GM18858 (cell line): ENCODE results near the gene P2RX1.

Experiments used
- ATAC-seq: cut with Tn5 transposase; IDR thresholded peaks from one replicate; pipeline ENCODE4 v1.9.1; 2021; ENCODE audit not compliant: unreplicated experiment

Gene P2RX1

DNA sequence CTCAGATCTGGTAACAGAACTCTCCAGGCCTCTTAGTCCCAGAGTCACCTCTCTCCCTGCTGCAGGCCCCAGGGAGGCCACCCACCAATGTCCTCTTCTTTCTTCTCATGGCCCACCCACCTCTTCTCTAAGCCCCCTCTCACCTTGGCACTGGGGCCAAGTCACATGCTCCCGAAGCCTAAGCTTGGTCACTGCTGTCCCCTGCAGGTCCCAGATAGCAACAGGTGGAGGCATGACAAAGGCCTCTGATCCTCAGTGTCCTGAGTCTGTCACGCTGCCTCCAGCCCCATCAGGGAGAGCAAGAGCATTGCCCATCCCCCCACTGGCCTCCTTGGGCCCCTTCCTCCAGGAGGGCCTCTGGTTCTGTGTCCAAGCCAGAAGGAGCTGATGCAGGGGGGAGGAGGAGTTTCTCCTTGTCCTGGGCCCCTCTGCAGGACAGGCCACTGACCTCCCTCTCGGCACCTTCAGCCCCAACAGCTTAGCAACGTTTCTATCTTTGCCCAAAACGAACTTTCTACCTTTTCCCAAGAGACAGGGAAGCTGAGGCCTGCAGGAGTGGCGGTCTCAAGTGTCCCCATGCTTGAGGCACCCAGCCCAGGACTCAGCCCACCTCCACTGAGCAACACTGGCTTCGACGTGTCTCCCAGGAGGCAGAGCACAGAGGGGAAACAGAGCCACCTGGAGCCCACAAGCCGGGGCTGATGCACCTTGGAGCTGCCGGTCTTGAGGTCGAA lies 8.6 kb downstream of the P2RX1 start:
- no peak for ATAC-seq

DNA sequence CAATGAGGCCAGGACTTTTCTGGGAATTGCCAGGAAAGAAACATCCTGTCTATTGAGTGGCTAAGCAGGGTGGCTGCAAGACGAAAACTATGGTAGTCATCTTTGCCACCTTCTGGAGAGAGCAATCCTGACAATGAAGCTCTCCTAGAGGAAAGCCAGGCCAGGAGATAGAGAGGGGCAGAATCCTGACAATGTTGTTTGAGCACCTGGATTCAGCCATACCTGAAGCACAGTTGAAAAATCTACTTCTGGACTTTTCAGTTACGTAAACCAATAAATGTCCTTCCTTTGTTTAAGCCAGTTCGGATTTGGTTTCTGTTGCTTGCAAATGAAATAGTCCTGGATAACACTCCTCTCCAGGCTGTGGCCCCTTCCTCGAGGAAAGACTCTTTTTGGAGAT lies 9.4 kb downstream of the P2RX1 start:
- no peak for ATAC-seq

DNA sequence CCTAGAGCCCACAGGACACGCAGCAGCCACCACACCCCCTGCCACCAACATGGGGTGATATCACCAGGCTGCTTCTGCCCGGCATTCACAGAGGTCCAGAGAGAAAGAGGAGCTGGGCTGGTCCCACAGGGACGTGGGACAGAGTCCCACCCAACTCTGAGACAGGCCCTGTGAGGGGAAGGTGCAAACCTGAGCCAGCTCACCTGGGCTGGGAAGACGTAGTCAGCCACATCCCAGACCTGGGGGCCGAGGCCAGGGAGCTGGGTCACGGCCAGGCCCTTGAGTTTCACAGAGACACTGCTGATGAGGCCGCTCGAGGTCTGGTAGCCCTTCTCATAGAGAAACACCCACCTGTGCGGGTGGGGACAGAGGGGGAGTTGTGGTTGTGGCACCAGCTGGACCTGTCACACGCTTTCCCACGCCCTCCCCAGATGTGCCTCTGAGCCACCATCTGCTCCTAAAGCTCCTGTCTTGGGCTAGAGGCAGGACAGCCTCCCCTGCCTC lies 11.2 kb downstream of the P2RX1 start:
- ATAC-seq, result no peak

DNA sequence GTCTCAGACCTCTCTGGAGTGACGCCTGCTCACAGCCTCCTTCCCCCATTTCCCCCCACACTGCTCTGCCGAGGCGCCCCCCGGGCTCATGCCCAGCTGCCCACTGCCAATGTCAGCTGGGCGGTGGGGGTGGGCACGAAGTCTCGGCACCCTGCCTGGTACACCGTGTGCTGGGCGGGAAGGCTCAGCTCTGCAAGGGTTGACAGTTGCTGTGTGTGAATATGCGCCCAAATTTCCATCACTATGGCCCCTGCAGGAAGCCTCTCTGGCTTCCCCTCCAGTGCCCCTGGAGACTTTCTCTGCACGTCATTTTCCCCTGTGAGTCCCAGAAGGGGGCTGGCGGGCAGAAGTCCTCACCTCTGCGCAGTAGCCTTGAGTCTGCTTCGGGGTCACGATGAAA lies 11.8 kb downstream of the P2RX1 start:
- ATAC-seq, result no peak

DNA sequence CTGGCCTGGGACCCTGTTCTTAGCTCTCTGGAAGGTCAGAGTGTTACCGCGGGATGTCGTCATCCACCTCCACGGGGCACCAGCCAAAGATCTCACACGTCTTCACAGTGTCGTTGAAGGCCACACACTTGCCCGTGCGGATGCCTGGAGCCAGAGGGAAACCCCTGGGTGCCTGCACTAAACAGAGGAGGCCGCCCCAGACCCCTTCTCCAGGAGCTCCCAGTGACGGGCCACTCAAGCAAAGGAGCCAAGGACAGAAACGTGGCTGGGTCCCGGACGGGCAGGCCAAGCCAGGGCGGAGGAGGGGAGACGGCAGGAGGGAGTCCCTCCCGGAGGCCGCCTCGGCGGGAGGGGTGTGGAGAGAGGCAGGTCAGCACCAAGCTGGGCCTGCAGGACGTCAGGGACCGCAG lies 12.4 kb downstream of the P2RX1 start:
- no peak for ATAC-seq

DNA sequence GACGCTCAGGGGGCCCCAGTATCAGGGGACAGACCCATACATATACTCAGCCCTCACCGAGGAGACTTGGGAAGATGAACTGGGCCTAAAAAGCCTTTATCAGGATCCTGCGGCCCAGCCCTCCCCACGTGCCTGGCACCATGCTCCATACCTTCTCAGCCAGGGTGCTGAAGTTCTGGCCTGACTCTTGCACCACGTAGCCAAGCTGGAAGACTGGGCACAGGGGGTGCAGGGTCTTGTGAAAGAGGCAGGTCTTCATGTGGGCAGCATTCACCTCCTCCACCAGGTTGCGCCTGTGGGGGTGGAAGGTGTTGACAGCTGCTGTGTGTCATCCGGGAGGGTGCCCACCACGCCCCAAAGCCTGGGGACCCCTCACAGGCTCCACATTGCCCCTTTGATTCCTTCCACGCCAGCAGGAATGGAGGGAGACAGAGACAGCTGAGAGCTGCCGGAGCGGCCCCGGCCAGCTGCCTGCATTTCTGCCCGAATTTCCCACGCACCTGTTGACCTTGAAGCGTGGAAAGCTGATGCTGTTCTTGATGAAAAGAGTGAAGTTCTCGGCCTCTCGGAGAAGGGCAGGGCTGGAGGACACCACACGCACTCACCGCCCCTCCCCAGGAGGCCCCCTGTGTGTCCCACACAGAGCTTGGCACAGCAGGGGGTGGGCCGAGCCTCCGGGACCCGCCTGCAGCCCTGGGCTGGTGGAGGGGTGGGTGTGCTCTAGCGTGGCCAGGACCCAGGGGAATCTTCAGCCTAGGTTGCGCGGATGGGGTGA lies 13.0 kb downstream of the P2RX1 start:
- ATAC-seq, result no peak

DNA sequence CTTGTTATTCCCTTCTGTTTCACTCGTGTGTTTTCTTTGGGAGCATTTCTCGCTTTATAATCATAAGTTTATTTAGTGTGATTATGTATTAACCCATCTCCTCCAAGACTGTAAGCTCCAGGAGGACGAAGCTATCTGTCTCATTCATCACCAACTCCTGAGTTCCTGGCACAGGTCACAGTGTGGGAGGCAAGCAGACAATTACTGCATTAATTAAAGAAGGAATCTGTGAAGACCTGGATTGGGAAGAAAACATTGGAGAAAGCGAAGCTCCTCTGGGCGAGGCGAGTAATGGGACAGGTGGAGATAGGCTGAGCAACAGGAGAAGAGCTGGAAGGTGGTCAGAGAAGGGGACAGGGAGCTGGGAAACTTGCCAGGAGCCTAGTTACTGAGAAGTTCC lies 15.6 kb downstream of the P2RX1 start:
- no peak for ATAC-seq

DNA sequence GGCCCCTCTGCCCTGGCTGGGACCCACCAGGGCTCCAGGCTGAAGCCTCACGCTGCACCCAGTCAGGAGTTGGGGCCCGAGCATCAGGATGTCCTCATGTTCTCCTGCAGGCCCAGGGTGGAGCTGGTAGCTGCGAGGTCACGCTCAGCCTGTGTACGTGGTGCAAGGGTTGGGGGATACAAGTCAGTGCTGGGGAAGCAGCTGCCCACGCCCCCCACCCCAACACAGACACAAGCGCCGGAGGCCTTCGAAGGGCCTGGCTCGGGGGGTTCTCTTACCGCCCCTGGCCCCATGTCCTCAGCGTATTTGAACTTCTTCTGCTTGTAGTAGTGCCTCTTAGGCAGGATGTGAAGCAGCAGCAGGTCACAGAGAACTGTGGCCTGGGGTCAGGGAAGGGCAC lies 18.5 kb downstream of the P2RX1 start:
- ATAC-seq, result no peak

DNA sequence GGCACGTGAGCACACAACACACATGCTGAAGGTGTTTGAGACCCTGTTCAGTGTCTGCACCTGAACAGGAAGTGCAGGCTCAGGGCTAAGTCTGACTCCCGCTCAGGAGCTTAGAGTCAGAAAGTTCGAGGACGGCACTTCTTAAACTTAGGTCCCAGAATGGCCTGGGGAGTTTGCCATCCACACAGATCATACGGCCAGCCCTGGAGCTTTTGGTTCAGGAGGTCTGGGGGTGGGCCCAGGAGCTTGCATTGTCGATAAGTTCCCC lies 19.4 kb downstream of the P2RX1 start:
- no peak for ATAC-seq

DNA sequence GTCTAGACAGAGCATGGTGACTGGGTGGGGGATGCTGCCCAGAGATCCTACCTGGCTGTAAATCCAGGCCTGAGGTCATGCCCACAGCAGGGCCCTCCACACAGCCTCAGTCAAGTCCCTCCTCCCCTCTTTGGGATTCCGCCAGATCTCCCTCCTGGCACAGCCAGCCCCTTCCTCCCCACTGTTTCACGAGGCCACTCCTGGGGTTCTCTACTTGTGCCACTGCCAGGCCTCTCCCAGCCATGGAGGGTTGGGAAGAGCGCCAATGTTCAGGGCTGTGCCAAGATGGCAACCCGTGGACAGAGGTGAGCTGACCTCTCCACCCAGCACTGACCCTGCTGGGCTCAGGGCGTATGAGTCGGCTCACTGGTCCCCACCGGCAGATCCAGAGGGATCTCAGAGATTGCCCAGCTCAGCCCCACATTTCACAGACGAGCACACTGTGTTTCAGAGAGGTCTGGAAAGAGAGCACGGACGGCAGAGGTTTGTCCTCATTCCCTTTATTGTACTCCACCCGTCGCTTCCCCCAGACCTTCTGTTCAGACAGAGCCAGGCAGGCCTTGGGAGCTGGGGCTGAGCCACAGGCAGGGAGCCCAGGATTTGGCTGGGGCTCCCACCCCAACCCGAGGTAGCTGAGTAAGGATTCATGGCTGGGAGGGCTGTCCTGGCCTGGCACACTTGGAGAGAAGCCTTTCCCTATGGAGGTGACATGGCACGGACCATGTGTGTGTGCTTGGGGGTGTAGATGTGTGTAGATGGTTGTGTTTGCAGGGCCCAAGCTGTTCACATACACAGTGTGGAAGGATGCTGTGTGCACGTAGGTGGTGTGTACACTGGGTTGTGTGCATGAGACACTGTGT lies 19.9 kb downstream of the P2RX1 start:
- ATAC-seq, result no peak

DNA sequence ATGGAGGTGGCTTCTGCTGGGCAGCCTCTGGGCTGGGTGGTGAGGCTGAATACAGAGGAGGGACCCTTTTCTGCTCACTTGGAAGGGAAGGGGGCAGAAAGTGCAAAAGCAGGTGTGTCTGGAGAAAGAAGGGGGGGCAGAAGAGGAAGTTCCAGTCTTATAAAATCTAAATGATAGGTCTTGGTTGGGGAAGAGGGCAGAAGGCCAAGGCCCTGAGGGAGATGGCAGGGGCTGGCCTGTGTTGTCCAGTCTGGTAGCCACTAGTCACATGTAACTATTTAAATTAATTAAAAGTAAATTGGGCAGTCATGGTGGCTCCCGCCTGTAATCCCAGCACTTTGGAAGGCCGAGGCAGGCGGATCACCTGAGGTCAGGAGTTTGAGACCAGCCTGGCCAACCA lies 20.9 kb downstream of the P2RX1 start:
- no peak for ATAC-seq

DNA sequence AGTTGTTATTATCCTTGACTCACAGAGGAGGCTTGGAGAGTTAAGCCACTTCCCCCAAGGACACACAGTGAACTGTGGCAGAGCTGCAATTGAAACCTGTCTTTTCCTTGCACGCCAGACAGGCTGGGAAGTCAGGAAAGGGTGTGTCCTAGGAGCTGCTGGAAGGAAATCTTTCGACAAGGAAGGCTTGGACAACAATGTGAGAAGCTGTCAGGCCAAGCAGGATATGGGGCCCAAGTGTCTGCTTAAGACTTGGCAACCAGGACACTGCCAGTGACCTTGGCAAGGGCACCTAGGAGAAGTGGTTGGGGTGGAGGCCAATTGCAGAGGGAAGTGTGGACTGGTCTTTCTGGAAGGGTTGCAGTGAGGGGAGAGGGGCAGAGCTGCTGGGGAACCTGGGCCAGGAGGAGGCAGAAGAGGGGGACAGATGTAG lies 21.3 kb downstream of the P2RX1 start:
- ATAC-seq, result no peak

DNA sequence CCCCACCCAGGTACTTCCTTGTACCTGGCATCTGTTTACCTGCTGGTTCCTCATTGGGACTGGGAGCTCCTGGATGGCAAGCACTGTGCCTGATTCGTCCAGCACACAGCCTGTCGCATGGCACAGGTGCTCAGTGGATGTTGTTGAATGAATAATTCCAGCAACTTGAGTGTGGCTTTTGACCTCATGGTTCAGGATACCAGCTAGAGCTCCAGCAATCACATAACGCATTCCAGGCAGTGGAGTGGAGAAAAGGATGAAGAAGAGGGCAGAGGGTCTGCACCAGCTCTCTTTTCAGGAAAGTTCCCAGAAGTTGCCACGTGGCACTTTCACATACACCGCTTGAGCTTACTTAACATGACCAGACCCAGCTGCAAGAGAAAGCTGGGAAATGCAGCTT lies 22.1 kb downstream of the P2RX1 start:
- ATAC-seq, result no peak

DNA sequence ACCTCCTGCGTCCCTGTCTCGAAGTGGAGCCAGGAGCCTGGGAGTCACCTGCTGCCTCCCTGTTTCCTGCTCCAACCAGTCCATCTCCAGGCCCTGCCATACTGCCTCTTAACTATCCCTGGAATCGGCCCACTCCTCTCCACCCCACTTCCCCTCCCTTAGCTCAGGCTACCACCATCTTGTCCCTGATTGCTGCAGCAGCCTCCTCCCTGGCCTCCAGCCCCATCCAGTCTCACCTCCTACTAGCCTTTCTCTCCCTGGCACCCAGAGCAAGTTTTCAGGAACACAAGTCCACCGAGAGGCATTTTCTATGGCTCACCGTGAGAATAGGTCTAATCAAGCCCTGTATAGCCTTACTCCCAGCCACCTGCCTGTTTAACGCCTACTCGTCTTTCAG lies 22.5 kb downstream of the P2RX1 start:
- ATAC-seq, result no peak

DNA sequence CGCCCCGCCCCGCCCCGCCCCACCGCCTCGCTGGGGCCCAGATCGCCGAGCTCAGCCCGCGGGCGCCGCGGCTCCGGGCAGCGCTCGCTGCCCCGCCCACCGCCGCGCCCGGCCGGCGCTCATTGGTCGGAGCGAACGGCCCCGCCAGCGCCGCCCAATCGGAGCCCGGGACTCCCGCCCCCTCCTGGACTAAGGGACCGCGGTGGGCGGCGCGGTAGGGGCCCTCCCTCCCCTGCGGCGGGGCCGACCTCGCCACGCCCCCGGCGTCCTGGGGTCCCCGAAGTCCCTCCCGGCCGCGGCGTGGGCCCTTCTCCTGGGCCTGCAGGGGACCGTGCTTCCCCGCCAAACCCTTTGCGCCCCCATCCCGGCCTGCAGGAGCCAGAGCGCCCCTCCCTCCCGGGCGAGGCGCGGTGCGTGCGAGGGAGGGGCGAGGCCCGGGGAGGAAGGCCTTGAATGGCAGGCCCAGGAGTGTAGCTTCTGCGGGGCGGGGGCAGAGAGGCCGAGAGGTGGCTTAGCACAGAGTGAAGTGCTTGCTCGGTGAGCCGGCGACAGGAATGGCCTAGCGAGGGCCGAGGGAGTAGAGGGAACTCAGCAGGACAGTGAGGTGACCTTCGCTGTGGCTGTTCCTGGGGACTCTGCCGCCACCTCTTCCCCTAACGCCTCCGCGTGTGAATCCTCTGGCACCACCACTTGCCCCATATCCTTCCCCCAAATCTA lies 23.1 kb downstream of the P2RX1 start, which contains the start of gene CAMKK1:
TSS of gene CAMKK1 (minus strand) at position 51 of the 717 bp plus-strand sequence. CDS start 7,366 bp downstream, outside the sequence.
- ATAC-seq, result peak; percentile 69

DNA sequence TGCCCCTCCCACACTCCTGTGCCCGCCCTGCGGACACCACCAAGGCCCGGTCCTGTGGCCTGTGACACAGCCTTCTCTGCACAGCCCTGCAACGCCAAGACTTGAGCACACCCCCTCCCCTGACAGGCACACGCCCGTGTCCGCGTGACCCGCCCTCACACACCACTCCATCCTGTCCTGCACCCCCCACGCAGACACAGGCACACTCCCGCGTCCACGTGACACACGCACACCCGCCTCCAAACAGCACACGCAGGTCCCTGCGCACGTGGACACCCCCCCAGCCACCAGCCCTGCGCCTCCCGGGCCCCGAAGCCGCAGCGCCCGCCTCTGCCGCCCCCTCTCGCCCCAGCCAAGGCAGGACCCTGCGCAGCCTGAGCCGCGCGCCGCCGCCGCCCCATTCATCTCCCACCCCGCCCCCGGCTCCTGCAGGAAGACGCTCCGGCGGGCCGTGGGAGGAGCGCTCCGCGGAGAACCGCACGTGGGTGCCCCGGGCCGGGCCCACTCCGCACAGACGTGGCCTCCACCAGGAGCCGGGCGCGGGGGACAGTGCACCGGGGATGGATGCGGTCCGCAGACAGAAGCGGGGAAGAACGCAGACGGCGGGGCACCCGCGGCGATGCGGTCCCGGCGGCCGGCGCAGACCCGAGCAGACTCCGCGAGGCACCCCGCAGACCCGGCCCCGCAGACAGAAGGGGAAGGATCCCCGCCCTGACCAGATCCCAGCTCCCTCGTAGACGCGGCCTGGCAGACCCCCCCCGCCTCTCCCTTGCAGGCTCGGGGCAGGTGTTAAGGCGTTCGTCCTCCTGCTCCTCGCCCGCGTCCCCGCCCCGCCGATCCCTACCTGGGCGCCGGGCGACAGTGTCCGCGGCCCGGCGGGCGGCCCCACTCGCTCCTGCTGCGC lies 23.9 kb downstream of the P2RX1 start:
- peak; percentile 7 for ATAC-seq

DNA sequence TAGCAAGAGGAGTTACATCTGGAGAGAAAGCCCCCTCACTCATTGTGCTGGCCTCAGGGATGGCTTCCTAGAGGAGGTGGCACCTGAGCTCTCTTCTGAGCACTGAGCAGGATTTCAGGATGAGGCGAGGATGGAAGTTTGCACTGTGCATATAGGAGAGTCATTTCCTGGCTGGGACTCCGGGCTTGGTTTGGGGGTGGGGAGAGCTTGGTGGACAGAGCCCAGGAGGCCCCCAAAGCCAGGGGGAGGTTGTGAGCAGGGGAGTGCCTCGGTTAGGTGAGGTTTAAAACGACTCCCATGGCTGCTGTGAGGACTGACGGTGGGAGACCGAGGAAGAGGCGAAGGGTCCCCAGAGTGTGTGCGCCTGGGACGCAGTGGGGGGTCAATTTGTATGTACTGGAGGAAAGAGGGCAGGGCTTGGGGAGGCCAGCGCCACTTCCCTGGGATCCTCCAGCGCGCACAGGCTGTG lies 24.6 kb downstream of the P2RX1 start:
- no peak for ATAC-seq

DNA sequence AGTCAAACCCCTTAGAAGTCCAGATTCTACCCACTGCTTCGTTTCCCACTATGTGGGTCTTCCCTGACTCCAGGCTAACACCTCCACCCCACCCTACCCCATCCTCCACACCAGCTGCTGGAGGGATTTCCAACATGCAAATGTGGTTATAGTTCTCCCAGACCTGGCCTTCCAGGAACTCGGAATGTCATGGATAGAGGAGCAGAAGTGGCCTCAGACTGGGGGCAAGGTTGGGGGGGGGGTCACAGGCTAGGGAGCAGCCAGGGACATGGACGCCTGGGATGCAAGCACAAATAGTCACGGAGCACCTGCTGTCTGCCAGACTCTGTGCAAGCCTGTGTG lies 25.4 kb downstream of the P2RX1 start:
- ATAC-seq, result no peak

DNA sequence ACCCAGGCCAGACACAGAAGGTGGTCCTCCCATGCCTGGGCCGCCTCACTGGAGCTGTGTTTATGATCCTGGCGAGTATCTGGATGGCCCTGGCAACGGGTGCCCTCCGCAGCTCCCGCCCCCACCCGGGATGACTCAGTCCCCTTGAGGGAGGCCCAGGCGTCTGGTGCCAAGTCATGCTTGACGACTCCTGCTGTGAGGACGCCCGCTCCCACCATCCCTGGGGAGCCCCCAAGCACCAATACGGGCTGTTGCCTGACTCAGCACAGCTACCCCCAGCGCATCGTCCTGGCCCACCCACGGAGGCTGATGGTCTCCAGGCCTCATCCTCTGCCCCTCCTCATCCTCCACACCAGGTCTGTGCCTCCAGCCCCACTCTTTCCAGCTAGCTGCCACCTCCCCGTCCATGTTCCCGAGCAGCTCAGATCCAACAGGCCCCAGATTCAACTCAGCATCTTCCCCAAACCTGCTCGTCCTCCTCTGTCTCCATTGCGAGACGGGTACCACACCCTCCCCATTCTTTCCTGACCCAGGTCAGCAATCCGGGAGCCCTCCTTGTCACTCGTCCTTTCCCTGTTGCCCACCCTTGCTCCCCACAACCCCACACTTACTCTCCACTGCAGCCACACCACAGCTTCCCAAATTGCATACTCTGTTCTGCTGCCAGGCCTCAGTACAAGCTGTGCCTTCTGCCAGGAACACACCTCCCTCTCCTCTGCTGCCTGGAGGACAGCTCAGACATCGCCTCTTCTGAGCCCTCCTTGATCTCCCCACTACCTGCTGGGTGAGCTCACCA lies 26.0 kb downstream of the P2RX1 start:
- no peak for ATAC-seq
